ENCODE results near the gene ZNF729.
"Not testable (repeated sequence)": the region's sequence is repeated elsewhere in the genome, so short reads cannot be mapped to it uniquely, and the experiment has no call there.

Gene ZNF729

GRCh38 chr19:22286151-22286810 lies at the start of gene ZNF729:
TSS of gene ZNF729 (plus strand) at chr19:22286441. CDS start at chr19:22286526, 85 bp downstream.
- no peak for DNase-seq

- no peak for DNase-seq
These were observed 29.4 kb upstream of the ZNF729 start for GRCh38 chr19:22256856-22257255.

GRCh38 chr19:22257381-22257780 lies 28.9 kb upstream of the ZNF729 start:
- DNase-seq, result no peak

DNA sequence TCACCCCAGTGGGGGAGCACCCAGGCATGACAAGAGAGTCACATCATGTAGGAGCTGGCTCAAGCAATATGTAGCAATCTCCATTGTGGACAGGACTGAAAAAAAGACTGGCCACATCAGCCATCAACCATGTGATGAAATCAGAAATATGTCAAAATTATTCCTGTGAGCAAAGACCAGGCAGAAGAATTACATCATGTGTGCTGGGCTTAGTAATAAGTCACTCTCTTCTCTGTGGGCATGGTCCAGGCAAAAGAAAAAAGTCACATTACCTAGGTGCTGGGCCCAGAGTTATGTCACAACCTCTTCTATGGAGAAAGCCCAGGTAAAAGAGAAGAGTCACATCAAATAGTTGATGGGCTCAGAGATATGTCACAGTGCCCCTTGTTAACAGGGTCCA lies 28.3 kb upstream of the ZNF729 start:
- DNase-seq, result no peak

DNA sequence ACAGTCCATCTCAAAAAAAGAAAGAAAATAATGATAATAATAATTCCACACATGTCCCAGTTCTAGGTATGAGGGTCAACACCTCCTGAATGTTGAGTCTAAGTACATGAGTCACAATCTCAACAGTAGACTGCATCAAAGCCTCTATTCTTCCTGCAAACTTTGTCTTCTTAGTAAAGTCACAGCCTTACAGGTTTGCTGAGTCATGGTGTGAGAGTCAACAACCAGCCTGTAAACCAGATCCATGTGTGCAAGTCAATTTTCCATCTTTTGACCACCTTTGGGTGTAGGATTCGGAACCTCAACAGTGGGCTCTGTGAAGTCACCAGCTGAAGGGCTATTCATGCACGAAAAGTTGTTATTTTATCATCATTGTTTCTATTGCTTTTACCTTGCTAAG lies 25.7 kb upstream of the ZNF729 start:
- DNase-seq, result no peak

- no peak for DNase-seq
These were observed 24.6 kb upstream of the ZNF729 start for GRCh38 chr19:22261596-22261995.

DNA sequence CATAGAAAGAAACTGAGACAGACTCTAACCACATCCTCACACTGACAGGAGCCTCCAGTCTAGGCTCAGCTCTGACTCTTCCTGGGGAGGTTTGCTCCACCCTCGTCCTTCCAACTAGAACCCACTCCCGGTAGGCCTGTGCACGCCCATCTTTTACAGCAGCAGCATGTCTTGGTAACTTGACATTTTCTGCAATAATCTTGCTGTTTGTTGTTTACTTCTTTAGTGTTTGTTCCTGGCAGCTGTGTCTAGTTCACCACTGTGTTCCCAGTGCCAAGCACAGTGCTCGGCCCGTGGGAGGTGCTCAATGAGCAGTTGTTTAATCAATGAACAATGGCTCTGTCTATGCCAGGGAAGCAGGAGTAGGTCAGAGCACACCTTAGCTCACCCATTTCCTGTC lies 23.1 kb upstream of the ZNF729 start:
- DNase-seq, result no peak

- not testable (repeated sequence) for DNase-seq
These were observed 35.3 kb downstream of the ZNF729 start for GRCh38 chr19:22321554-22321953.

DNA sequence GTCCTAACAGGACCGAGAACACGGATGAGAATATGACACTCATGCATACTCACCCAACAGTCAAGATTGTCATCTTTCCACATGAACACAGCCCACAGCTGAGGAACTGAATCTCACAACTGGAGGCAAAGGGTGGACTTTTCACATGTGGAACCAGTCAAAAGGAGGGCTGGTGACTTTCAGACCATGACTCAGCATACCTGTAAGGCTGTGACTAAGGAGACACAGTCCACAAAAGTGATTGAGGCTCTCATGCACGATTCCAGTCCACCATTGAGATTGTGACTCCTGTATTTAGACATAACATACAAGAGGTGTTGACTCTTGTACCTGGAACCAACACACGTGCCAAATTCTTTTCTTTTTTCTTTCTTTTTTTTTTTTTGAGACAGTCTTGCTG lies 40.0 kb downstream of the ZNF729 start:
- no peak for DNase-seq

DNA sequence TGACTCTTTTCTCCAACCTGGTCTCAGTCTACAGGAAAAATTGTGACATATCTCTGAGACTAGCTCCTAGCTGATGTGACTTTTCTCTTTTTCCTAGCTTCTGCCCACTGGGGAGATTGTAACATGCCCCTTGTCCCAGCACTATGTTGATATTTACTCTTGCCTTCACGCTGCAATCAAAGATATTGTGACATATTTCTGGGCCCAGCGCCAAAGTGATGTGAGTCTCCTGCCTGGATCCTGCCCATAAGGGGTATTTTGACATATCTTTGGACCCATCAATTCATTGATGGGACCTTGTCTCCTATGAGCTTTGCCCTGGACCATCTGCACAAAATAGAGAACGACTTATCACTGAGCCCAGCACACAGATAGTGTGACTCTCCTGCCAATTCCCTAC lies 41.1 kb downstream of the ZNF729 start:
- DNase-seq, result no peak

GRCh38 chr19:22331521-22331920 lies 45.3 kb downstream of the ZNF729 start:
- no peak for DNase-seq

DNA sequence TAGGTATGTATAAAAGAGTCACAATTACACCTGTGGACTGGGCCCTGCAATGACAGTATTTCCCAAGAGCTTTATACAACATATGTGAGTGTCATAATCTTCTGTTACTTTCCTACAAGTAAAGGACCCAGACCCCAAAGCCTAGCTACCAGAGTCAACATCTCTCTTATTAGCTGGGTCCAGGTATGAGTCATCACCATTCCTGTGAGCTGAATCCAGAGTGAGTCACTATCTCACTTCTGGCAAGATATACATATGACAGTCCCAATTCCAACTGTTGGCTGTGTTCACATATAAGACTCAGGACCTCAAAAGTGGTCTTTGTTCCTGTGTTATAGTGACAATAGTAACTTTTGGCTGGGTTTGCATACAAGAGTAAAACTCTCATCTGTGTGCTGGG lies 46.7 kb downstream of the ZNF729 start:
- DNase-seq, result no peak

GRCh38 chr19:22335716-22336115 lies 49.5 kb downstream of the ZNF729 start:
- DNase-seq, result no peak

GRCh38 chr19:22354665-22355064 lies 68.4 kb downstream of the ZNF729 start:
- DNase-seq, result no peak
